ENCODE data around the gene CNTN5. TPM values are rescaled to one million over a fixed set of nuclear protein-coding genes. Genes with fewer than 3 reads are reported as not detected.

The CNTN5 gene
- polyA plus RNA-seq, 1 donor (not counting 4 experiments of a cell fraction or from before 2014, with no cell fraction given), result not detected

DNA sequence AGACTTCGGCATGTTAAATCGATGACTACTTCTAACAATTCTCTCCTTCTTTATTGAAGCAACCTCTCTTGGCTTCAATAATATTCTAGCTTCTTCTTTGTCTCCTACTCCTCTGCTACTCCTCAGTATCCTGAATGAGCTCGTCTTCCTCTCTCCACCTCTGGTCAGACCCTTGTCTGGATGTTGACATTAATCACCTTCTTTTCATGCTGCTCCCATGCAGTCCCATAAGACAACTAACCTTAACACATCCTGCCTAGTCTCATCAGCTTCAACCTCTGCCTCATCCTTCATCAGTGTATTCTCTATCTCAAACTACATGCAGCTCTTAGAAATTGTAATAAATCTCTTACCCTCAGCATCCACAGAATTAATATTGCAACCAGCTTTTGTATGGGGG is 695.6 kb downstream of the CNTN5 start:
- H3K9me1 ChIP-seq (ENCODE audit: control insufficient read depth, extremely low read depth, insufficient read depth, low read length), result no peaks in the 10 kb centered on the region
- H4K20me1 ChIP-seq (ENCODE audit: control insufficient read depth, extremely low read depth, insufficient read depth, low read length), result no peaks in the 10 kb centered on the region
- no peaks in the 10 kb centered on the region for H3K4me1 ChIP-seq (ENCODE audit: control insufficient read depth, extremely low read depth, insufficient read depth, low read length)
- no peak overlapping the region for H3K4me2 ChIP-seq (ENCODE audit: control insufficient read depth, extremely low read depth, insufficient read depth, low read depth, low read length)
- no peak overlapping the region for H3K9ac ChIP-seq (ENCODE audit: control insufficient read depth, extremely low read depth, insufficient read depth, low read length)
- no peaks in the 10 kb centered on the region for H3K9me3 ChIP-seq (ENCODE audit: control insufficient read depth, low read depth, low read length)
- H3K27ac ChIP-seq (ENCODE audit: control insufficient read depth, insufficient read depth, low read length), result no peak overlapping the region
- TF ChIP-seq, protein P1, sequence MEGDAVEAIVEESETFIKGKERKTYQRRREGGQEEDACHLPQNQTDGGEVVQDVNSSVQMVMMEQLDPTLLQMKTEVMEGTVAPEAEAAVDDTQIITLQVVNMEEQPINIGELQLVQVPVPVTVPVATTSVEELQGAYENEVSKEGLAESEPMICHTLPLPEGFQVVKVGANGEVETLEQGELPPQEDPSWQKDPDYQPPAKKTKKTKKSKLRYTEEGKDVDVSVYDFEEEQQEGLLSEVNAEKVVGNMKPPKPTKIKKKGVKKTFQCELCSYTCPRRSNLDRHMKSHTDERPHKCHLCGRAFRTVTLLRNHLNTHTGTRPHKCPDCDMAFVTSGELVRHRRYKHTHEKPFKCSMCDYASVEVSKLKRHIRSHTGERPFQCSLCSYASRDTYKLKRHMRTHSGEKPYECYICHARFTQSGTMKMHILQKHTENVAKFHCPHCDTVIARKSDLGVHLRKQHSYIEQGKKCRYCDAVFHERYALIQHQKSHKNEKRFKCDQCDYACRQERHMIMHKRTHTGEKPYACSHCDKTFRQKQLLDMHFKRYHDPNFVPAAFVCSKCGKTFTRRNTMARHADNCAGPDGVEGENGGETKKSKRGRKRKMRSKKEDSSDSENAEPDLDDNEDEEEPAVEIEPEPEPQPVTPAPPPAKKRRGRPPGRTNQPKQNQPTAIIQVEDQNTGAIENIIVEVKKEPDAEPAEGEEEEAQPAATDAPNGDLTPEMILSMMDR (optimal IDR thresholded peaks at IDR 0.05 in 1 of 3, IDR thresholded peaks at IDR 0.05 in 1 of 3, conservative IDR thresholded peaks at IDR 0.05 in 1 of 3; ENCODE audit: extremely low read depth in 1 of 3, insufficient read depth in 2 of 3, low read length in 3 of 3), result no peak
- TF ChIP-seq EZH2 (IDR thresholded peaks at IDR 0.05; ENCODE audit: low read length), result no peak
- no peak overlapping the region for H3K4me3 ChIP-seq (ENCODE audit: control insufficient read depth in 2 of 3, extremely low read depth in 1 of 3, insufficient read depth in 2 of 3, low read depth in 1 of 3, low read length in 3 of 3)
- no peak for FAIRE-seq
- no peaks in the 10 kb centered on the region for H3K36me3 ChIP-seq (ENCODE audit: control insufficient read depth in 2 of 2, extremely low read depth in 1 of 2, insufficient read depth in 2 of 2, low read length in 2 of 2)
- DNase-seq (ENCODE audit: low read depth, low spot score), result no peak
- H2AFZ ChIP-seq (ENCODE audit: control insufficient read depth, low read length), result no peak overlapping the region
- dilution Hi-C loops (cut with MboI; ENCODE audit: extremely low pct_ligation_motif_present, low sequenced_read_pairs), result no loop called here
- H3K79me2 ChIP-seq (ENCODE audit: control insufficient read depth, insufficient read depth, low read length), result no peaks in the 10 kb centered on the region
- no peaks in the 10 kb centered on the region for H3K27me3 ChIP-seq (ENCODE audit: control insufficient read depth, extremely low read depth, insufficient read depth, low read length)

DNA sequence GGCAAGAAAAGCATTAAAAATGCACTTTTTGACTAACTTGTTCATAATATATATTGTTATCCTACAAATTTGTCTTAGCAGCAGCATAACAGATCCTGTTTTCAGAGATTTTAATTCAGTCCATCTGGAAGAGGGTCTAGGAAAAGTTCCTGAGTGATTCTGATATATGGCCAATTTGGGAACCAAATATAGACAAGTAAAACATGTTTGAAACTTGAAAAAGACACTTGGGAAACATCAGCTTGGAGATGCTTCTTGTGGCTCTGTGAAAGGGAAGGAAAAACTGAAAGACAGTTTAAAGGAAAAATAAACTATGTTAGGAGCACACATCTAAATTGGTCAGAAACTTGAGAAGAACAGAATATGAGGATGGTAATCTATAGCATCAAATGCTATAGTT is 697.5 kb downstream of the CNTN5 start:
- dilution Hi-C loops (cut with MboI; ENCODE audit: extremely low pct_ligation_motif_present, low sequenced_read_pairs), result no loop called here
- H3K9me1 ChIP-seq (ENCODE audit: control insufficient read depth, extremely low read depth, insufficient read depth, low read length), result no peaks in the 10 kb centered on the region
- H3K27me3 ChIP-seq (ENCODE audit: control insufficient read depth, extremely low read depth, insufficient read depth, low read length), result no peaks in the 10 kb centered on the region
- H3K79me2 ChIP-seq (ENCODE audit: control insufficient read depth, insufficient read depth, low read length), result no peaks in the 10 kb centered on the region
- H3K36me3 ChIP-seq (ENCODE audit: control insufficient read depth in 2 of 2, extremely low read depth in 1 of 2, insufficient read depth in 2 of 2, low read length in 2 of 2), result no peaks in the 10 kb centered on the region
- no peak overlapping the region for H3K9ac ChIP-seq (ENCODE audit: control insufficient read depth, extremely low read depth, insufficient read depth, low read length)
- no peak overlapping the region for H3K4me2 ChIP-seq (ENCODE audit: control insufficient read depth, extremely low read depth, insufficient read depth, low read depth, low read length)
- H2AFZ ChIP-seq (ENCODE audit: control insufficient read depth, low read length), result no peak overlapping the region
- H3K4me1 ChIP-seq (ENCODE audit: control insufficient read depth, extremely low read depth, insufficient read depth, low read length), result no peaks in the 10 kb centered on the region
- DNase-seq (ENCODE audit: low read depth, low spot score) (no peak), FAIRE-seq (no peak)
- no peak overlapping the region for H3K27ac ChIP-seq (ENCODE audit: control insufficient read depth, insufficient read depth, low read length)
- TF ChIP-seq EZH2 (IDR thresholded peaks at IDR 0.05; ENCODE audit: low read length), result no peak
- TF ChIP-seq, protein P1 (optimal IDR thresholded peaks at IDR 0.05 in 1 of 3, IDR thresholded peaks at IDR 0.05 in 1 of 3, conservative IDR thresholded peaks at IDR 0.05 in 1 of 3; ENCODE audit: extremely low read depth in 1 of 3, insufficient read depth in 2 of 3, low read length in 3 of 3), result no peak
- H3K4me3 ChIP-seq (ENCODE audit: control insufficient read depth in 2 of 3, extremely low read depth in 1 of 3, insufficient read depth in 2 of 3, low read depth in 1 of 3, low read length in 3 of 3), result no peak overlapping the region
- H4K20me1 ChIP-seq (ENCODE audit: control insufficient read depth, extremely low read depth, insufficient read depth, low read length), result no peaks in the 10 kb centered on the region
- no peaks in the 10 kb centered on the region for H3K9me3 ChIP-seq (ENCODE audit: control insufficient read depth, low read depth, low read length)
